PC-9 (cell line): ENCODE data around the gene TMEM123.

Source experiments
- CTCF ChIP-seq: fragments of 200-600 bp; sonication (generic); conservative IDR thresholded peaks from 2 replicates; pipeline ENCODE4 v1.6.1; 2017; ENCODE audit warnings: mixed run types, antibody characterized with exemption, mild to moderate bottlenecking, moderate library complexity
- EZH2 ChIP-seq: fragments of 200-600 bp; sonication (generic); IDR thresholded peaks from 2 replicates; pipeline ENCODE4 v1.8.0; 2017; ENCODE audit warnings: antibody characterized with exemption, low read depth

GRCh38 chr11:102347462-102348370, 104.8 kb downstream of the TMEM123 start:
- TF ChIP-seq CTCF (no peak), EZH2 (no peak)
